ENCODE measurements around the gene DCAF8L2. TPM values are rescaled to one million over a fixed set of nuclear protein-coding genes. Genes with fewer than 3 reads are reported as not detected.
A peak's percentile ranks its signal among the peaks of the same experiment; 100 is the strongest.
"Not testable (repeated sequence)": the region's sequence is repeated elsewhere in the genome, so short reads cannot be mapped to it uniquely, and the experiment has no call there.

The DCAF8L2 gene
- total RNA-seq, 1 donor from 2014 or later: 0.62 TPM

DNA sequence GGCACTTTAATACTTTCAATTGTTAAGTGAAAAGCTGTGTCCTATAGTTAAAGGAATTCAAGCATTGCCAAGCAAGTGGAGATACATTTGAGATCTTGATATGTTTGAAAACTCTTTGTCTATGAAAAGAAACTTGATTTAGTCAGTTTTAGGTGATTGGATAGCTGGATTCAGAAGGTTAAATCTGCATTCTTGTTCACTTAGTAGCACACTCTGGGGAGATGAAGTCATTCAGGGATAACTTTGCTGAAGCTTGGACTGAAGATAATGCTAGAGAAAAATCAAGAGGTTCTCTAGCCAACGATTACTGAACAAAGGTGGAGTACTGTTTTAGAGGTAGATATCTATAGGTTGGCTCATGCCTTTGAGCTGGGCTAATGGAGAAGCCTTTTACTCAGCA, 90.6 kb downstream of the DCAF8L2 start:
- H3K4me1 Mint-ChIP-seq (ENCODE audit: unreplicated experiment): no peaks in the 10 kb centered on the region
- no peaks in the 10 kb centered on the region for H3K9me3 Mint-ChIP-seq (ENCODE audit: unreplicated experiment)
- TF ChIP-seq, protein P1, sequence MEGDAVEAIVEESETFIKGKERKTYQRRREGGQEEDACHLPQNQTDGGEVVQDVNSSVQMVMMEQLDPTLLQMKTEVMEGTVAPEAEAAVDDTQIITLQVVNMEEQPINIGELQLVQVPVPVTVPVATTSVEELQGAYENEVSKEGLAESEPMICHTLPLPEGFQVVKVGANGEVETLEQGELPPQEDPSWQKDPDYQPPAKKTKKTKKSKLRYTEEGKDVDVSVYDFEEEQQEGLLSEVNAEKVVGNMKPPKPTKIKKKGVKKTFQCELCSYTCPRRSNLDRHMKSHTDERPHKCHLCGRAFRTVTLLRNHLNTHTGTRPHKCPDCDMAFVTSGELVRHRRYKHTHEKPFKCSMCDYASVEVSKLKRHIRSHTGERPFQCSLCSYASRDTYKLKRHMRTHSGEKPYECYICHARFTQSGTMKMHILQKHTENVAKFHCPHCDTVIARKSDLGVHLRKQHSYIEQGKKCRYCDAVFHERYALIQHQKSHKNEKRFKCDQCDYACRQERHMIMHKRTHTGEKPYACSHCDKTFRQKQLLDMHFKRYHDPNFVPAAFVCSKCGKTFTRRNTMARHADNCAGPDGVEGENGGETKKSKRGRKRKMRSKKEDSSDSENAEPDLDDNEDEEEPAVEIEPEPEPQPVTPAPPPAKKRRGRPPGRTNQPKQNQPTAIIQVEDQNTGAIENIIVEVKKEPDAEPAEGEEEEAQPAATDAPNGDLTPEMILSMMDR (IDR thresholded peaks at IDR 0.05; ENCODE audit: unreplicated experiment): no peak
- H3K27me3 Mint-ChIP-seq (ENCODE audit: unreplicated experiment): no peaks in the 10 kb centered on the region
- no peaks in the 10 kb centered on the region for H3K36me3 Mint-ChIP-seq (ENCODE audit: low read depth, unreplicated experiment)
- no peak overlapping the region for H3K4me3 Mint-ChIP-seq (ENCODE audit: unreplicated experiment)
- DNase-seq (ENCODE audit: low spot score): no peak
- no peak overlapping the region for H3K27ac Mint-ChIP-seq (ENCODE audit: unreplicated experiment)

DNA sequence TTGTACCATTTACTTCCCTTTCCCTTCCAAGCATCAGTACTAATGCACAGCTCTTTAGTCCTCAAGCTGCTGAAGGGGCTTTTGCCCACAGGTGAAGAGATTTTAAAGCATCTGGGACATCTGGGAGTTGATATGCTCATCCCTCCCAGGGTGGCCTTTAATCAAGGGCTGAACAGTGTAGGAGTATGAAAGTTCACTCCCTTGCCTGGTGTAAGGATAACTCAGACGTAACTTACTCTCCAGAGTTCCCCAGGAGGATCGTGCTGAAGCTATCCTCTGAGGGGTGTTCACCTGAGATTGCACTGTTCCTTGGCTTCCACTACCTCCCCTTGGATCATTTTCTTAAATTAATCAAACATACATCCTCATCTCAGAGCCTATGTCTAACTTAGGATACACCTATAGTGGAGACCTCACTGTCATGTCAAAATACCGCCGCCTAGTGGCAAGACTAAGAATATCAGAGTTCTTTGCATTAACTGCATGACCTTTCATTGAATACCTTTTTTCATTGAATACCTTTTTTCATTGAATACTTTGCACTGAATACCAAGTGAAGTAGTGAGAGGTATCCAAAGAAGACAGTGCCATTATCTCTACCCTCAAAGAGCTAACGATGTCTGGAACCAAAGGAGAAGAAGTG, 93.5 kb downstream of the DCAF8L2 start:
- TF ChIP-seq, protein P1 (IDR thresholded peaks at IDR 0.05; ENCODE audit: unreplicated experiment): peak; percentile 67
- H3K4me1 Mint-ChIP-seq (ENCODE audit: unreplicated experiment); H3K27me3 Mint-ChIP-seq (ENCODE audit: unreplicated experiment); H3K4me3 Mint-ChIP-seq (ENCODE audit: unreplicated experiment); H3K27ac Mint-ChIP-seq (ENCODE audit: unreplicated experiment); H3K36me3 Mint-ChIP-seq (ENCODE audit: low read depth, unreplicated experiment); H3K9me3 Mint-ChIP-seq (ENCODE audit: unreplicated experiment): not testable (repeated sequence)
- DNase-seq (ENCODE audit: low spot score): peak; percentile 39

DNA sequence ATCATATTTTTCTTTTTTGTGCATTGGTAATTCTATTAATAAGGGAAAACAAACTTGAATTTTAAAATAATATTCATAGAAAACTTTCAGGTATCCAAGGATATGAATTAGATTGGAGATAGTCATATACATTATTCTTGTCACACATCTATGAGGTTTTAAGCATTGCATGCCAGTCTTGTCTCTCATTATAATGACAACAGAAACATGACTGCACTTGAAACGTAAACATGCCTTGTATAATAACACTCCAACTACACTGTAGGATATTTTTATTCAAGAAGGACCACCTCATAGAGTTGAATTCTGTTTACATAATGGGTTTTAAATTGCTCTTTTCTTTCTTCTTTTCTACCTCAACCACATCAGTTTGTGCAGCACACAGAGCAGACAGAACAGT, 104.5 kb downstream of the DCAF8L2 start:
- no peaks in the 10 kb centered on the region for H3K9me3 Mint-ChIP-seq (ENCODE audit: unreplicated experiment)
- no peaks in the 10 kb centered on the region for H3K27me3 Mint-ChIP-seq (ENCODE audit: unreplicated experiment)
- H3K4me3 Mint-ChIP-seq (ENCODE audit: unreplicated experiment): no peak overlapping the region
- H3K27ac Mint-ChIP-seq (ENCODE audit: unreplicated experiment): no peak overlapping the region
- no peaks in the 10 kb centered on the region for H3K36me3 Mint-ChIP-seq (ENCODE audit: low read depth, unreplicated experiment)
- TF ChIP-seq, protein P1 (IDR thresholded peaks at IDR 0.05; ENCODE audit: unreplicated experiment): no peak
- no peaks in the 10 kb centered on the region for H3K4me1 Mint-ChIP-seq (ENCODE audit: unreplicated experiment)
- DNase-seq (ENCODE audit: low spot score): no peak

DNA sequence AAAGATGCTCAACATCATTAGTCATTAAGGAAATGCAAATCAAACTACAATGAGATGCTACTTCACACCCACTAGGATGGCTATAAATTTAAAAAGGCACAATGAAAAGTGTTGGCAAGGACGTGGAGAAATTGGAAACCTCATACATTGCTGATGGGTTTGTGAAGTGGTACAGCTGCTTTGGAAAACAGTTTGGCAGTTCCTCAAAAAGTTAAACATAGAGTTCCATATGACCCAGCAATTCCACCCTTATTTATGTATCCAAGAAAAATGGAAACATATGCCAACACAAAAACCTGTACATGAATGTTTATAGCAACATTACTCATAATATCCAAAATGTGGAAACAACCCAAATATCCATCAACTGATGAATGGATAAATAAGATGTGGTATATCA, 116.4 kb downstream of the DCAF8L2 start:
- TF ChIP-seq, protein P1 (IDR thresholded peaks at IDR 0.05; ENCODE audit: unreplicated experiment): no peak
- Mint-ChIP-seq H3K27ac (ENCODE audit: unreplicated experiment) (no peak overlapping the region), H3K4me3 (ENCODE audit: unreplicated experiment) (no peak overlapping the region), H3K27me3 (ENCODE audit: unreplicated experiment) (no peaks in the 10 kb centered on the region), H3K36me3 (ENCODE audit: low read depth, unreplicated experiment) (no peaks in the 10 kb centered on the region), H3K9me3 (ENCODE audit: unreplicated experiment) (no peaks in the 10 kb centered on the region), H3K4me1 (ENCODE audit: unreplicated experiment) (no peaks in the 10 kb centered on the region)
- DNase-seq (ENCODE audit: low spot score): no peak

DNA sequence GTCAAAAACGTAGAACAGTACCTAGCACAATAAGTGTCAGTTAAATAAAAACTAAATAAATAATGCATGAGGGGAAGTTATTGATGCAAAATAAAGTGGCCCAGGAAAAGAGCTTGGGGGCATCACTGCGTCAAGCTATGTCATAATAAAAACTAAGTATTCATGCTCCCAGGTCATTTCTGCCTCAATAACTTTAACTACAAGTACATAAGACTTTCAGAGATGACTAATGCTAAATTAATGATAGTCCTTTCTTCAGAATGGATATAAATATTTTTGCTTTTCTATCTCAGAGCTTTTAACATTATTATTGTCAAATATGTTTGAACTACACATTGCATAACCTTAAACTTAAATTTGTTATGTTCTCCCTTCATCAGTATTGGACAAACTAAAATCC, 125.5 kb downstream of the DCAF8L2 start:
- Mint-ChIP-seq H3K9me3 (ENCODE audit: unreplicated experiment) (no peaks in the 10 kb centered on the region), H3K4me1 (ENCODE audit: unreplicated experiment) (no peaks in the 10 kb centered on the region), H3K36me3 (ENCODE audit: low read depth, unreplicated experiment) (no peaks in the 10 kb centered on the region), H3K27ac (ENCODE audit: unreplicated experiment) (no peak overlapping the region), H3K4me3 (ENCODE audit: unreplicated experiment) (no peak overlapping the region), H3K27me3 (ENCODE audit: unreplicated experiment) (no peaks in the 10 kb centered on the region)
- TF ChIP-seq, protein P1 (IDR thresholded peaks at IDR 0.05; ENCODE audit: unreplicated experiment): no peak
- no peak for DNase-seq (ENCODE audit: low spot score)
